Measurements from ENCODE around the gene RTF1.

DNA sequence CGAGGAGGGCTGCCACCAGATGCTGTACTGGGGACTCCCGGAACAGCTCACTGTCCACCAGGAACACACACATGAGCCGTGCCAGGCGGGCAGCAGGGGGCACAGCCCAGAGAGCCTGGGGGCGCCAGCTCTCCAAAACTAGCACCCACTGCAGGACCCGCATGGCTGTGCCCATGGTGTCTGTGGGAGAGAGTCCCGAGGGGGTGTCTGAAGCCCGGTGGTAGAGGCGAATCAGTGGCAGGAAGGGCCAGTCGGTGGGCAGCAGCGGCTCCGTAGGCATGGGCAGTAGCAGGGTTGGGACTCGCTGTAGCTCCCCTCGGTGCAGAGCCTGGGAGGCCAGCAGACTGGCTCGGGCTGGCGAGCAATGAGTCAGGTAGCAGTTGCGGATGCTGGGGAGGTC lies 103.7 kb downstream of the RTF1 start:
- no peak for TF ChIP-seq POLR2AphosphoS5 (IDR thresholded peaks at IDR 0.05; ENCODE audit: borderline replicate concordance, low read depth, low read length)
- TF ChIP-seq EZH2 (IDR thresholded peaks at IDR 0.05), result no peak
- TF ChIP-seq FOXP2 (optimal IDR thresholded peaks at IDR 0.05; ENCODE audit: control extremely low read depth, extremely low read length, insufficient read depth), result no peak

Data from SK-N-MC (cell line).